ENCODE results near the gene ZNF573.

- TF ChIP-seq, protein P1, sequence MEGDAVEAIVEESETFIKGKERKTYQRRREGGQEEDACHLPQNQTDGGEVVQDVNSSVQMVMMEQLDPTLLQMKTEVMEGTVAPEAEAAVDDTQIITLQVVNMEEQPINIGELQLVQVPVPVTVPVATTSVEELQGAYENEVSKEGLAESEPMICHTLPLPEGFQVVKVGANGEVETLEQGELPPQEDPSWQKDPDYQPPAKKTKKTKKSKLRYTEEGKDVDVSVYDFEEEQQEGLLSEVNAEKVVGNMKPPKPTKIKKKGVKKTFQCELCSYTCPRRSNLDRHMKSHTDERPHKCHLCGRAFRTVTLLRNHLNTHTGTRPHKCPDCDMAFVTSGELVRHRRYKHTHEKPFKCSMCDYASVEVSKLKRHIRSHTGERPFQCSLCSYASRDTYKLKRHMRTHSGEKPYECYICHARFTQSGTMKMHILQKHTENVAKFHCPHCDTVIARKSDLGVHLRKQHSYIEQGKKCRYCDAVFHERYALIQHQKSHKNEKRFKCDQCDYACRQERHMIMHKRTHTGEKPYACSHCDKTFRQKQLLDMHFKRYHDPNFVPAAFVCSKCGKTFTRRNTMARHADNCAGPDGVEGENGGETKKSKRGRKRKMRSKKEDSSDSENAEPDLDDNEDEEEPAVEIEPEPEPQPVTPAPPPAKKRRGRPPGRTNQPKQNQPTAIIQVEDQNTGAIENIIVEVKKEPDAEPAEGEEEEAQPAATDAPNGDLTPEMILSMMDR (IDR thresholded peaks at IDR 0.05; ENCODE audit: low read depth, low read length) = no peak
- TF ChIP-seq POLR2A (IDR thresholded peaks at IDR 0.05; ENCODE audit: extremely low read depth, insufficient read length) (no peak), MYC (IDR thresholded peaks at IDR 0.05; ENCODE audit: low read depth, low read length) (no peak)
Observed at GRCh38 chr19:37790244-37790925, 11.0 kb upstream of the ZNF573 start.

All from NB4 (cell line).